GM21529 (cell line): Measurements from ENCODE around the gene FAM32A.

Experiments
- ATAC-seq: cut with Tn5 transposase; IDR thresholded peaks from one replicate; pipeline ENCODE4 v1.9.1; 2021; ENCODE audit not compliant: unreplicated experiment

FAM32A gene

DNA sequence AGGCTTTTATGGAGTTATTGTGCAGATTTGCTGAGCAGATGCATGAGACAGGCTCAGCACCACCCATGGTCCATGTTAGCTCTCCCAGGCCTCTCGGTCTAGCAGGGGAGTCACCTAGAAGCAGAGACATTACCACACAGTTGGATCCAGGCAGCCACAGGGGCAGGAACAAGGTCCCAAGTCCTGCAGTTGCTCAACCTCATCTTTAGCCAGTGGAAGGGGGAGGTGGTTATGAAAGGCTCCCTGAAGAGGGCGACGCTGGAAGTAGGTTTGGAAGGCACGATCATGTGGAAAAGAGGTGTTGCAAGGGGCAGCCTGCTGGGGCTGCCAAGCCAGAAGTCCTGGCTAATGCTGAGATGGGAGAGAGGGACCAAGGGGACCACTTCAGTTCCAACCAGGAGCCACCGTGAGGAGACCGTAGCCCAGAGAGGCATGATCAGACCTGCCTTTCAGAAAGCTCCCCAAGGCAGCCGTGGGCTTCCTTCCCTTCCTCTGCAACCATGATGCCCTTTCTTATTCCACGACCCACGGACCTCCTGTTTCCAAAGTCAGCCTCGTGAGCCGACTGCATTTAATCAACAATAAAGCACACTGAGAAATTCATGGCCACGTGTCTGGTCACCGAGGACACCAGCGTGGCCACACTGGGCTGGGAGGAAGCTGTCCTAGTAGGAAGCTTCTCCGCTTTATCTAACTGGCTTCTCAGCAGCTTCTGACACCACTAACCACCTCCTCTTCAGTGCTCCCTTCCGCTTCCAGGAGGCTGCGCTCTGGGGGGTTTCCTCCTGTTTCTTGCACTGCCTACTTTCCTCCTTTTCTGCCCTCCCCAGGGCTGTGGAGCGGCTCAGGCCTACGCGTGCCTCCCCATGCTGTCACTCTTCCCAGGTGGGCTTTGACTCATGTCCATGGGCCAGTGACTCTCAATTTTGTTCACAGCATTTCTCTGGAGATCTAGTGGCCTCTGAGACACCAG lies 15.1 kb downstream of the FAM32A start:
- no peak for ATAC-seq

DNA sequence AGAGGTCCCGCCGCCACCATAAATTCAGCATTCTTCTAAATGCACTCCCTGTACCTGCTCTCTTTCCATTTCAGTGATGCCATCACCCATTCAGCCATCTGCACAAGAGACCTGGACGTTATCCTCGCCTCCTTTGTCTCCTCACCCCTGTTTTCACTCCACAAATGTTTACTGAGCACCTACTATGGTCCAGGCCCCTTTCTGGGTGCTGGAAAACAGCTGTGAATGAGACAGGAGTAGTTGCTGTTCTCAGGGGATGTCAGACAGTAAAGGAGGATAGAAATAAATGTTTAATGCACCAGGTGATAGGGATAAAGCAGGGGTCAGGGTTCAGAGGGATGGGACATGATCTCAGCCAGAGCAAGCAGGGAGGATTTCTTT lies 15.8 kb downstream of the FAM32A start:
- ATAC-seq, result no peak

DNA sequence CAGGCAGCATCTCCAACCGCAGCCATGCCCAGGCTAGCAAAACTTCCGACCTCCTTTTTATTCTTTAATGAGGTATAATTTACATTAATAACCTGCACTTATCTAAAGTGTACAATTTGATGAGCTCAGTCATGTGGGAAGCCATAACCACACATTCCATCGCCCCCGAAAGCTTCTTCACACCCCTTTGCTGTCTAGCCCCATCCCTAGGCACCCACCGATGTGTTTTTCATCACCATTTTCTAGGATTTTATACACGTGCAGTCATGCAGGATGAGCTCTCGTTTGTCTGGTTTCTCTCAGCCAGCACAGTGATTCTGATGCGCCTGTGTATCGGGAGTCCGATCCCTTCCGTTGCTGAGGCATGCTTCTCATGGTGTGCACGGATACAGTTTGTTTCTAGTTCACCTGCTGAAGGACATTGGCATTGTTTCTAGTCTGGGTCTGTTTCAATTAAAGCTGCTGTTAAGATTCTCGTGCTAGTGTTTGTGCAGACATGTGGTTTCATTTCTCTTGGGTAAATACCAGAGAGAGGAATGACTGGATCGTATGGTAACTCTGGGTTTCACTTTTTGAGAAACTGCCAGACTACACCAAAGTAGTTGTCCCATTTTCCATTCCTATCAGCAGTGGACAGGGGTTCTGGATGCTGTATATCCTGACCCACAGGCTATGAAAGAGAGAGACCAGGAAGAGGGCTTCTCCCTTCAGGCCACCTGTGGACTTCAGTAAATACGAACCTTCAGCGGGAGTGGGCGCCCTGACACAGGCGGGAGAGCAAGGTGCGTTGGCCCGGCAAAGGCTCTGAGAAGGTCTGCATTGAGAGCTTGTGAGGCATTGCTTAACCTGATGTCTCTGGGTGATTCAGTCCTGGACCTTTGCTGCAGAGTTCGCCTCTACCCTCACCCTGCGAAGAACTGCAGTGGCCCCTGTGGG lies 17.4 kb downstream of the FAM32A start:
- no peak for ATAC-seq

DNA sequence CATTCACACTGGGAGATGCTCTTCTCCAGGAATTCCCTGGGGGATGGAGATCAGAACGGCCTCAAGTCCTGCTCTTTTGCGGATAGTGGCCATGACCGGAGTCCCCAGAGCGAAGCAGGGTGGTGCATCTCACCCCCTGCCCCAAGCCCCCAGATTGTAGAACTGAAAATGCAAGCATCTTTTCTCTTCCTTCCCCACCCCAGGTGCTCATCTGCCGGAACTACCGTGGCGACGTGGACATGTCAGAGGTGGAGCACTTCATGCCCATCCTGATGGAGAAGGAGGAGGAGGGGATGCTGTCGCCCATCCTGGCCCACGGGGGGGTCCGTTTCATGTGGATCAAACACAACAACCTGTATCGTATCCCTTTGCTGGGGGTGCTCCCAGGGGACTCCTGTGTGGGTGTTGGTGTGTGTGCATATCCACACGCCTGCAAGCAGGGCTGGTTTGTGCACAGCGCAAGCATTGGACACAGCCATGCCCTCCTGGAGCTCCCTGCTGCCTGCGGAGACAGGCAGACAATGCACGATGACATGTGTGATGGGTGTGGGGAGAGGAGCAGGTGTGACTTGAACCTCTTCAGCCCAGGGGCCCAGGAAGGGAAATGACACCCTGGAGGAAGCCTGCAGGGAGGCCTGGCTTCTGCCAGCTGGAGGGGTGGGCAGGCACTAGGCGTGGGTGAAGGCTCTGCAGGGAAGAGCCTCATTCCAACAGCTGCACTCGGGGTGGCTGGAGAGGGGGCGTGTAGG lies 18.2 kb downstream of the FAM32A start:
- ATAC-seq, result no peak

DNA sequence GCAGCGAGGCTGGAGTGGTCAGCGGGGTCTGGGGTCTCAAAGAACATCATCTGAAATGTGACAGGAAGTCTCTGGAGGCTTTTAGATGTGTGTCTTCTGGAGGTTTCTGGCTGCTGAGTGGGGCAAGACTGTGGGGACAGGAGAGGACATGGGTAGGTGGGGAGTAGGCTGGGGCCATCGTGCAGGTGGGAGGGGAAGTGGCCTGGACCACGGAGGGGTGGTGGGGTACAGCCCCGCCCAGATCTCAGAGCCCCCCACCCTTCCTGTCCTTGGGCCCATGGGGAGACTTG lies 18.7 kb downstream of the FAM32A start:
- ATAC-seq, result no peak

DNA sequence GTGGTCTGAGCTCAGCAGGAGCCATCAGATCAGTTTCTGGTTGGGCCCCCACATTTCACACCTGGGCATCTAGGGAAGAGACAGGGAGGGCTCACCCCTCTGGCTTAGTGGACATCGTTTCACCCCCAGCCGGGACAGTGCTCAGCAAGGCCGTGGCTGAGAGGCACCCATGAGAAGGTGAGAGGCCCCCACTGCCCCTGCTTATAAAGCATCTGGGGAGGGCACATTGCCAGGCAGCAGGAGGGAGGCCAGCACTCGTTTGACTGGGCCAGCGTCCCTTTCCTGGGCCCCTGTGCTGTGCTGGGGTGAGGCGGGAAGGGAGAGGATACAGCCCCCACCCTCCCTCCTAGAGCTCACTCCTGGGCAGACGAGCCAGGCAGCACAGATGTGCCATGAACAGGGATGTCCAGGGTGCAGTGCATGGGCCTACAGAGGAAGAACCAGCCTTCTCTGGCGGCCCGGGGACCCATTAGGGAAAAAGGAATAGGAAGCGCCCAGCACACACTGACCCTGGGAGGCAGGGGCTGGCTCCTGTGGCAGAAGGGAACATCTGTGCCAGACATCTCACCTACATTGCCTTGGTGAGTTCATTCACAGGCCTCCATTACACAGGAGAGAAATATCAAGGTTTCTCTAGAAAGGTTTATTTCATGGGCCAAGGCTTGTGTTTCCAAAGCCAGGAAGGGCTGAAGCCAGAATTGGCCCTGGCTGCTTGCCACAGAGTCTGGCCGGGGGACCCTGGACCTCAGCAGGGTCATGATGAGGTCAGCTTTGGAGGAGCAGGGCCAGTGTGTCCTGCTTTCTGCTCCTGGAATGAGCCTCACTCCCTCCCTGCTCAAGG lies 20.2 kb downstream of the FAM32A start:
- ATAC-seq, result no peak

DNA sequence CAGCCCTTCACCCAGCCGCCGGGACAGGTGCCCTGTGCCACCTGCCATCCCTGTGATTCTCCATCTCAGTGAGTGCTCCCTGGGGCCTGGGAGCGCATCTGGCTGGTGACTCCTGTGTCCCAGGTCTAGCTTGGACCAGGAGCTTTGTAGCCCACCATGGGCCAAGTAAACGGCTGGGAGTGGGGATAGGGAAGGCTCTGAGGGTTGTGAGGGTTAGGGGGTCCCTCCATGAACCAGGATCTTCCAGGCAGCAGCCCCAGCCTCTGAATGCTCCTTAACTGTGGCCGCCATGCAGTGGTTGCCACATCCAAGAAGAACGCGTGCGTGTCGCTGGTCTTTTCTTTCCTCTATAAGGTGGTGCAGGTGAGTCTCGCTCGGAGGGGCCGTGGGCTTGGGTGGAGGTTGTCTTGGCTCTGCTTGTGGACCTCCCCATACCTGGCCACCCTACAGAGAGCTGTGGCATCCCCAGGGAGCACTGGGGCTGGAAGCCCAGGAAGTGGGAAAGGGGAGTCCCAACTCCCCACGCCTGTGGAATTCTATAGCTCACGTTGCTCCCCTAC lies 20.9 kb downstream of the FAM32A start:
- no peak for ATAC-seq

DNA sequence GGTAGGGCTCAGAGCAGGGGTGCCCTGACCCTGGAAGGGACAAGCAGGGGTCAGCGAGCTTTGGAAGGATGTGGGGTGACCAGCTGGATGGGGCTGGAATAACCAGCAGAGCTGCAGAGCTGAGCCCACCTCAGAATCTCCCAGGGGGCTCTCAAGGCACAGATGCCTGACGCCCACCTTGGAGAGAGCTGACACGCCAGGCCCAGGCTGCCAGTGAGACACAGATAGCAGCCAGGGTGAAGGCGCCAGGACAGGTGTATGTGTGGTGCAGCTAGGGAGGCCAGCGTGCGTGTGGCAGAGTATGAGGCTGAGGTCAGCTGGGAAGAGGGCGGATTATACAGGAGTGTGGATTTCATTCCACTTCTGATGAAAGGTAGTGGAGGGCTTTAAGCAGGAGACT lies 21.4 kb downstream of the FAM32A start:
- no peak for ATAC-seq

DNA sequence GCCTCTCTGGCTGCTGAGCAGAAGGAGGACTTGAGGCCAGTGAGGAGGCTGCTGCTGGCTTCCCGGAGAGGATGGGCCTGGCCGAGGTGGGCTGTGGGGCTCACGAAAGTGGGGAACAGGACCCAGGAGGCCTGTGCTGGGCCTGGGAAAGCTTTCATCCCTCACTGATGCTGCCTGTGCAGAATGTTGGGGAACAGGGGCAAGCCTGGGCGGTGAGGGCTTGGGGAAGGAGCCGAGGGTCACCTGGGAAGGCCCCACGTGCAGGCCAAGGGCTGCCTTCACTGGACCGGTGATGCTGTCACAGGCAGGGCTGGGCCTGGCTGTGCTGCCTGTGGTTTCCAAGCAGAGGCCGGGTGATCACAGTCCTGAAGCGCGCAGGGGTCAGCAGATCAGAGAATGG lies 21.9 kb downstream of the FAM32A start:
- ATAC-seq, result no peak

DNA sequence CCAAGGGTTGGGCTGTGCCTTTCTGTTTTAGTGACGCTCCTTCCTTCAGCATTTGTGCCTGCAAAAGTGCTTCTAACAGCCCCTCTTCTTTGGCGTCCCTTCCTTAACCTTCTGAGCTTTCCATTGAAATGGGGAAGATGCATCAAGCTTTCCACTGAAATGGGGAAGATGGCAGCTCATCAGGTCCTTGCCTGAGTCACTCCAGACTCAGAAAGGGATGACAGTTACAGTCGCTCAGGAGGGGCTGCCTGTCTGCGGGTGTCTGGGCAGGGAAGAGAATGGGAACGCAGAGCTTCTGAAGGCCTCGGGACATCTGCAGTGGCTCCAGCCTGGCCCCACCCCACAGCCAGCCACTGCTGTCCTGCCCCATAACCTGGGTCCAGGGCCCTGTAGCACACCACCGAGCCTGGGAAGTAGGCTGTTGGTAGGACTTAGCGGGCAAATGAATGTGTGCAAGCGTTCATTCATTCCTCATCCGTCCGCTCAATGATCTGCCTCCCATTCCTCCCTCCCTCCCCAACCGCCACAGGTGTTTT lies 22.3 kb downstream of the FAM32A start:
- no peak for ATAC-seq

DNA sequence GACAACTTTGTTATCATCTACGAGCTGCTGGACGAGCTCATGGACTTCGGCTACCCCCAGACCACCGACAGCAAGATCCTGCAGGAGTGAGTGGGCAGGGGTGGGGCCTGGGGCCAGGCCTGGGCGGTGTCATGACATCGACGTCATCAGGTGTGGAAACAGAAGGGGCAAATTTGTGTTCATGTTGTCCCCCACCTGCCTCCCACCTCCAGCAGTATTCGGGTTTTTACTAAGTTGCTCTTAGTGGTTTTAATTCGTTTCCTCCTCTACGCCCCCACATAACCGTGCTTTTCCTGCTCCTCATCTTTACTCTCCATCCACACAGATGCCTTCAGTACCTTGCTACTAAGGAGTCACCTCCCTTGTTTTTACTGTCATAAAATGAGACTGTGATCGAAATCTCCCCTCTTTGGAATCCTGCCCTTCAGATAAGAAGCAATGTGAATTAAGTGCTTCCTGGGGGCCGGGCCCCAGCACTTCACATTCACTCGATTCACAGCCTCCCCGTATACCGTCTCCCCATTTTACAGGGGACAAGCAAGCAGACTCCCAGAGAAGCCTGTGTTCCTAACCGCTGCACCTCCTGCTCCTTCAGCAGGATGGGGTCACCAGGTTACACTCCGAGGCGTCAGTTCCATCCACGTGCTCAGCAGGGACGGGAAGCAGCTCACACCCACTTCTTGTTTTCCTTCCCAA lies 23.0 kb downstream of the FAM32A start:
- ATAC-seq, result no peak

DNA sequence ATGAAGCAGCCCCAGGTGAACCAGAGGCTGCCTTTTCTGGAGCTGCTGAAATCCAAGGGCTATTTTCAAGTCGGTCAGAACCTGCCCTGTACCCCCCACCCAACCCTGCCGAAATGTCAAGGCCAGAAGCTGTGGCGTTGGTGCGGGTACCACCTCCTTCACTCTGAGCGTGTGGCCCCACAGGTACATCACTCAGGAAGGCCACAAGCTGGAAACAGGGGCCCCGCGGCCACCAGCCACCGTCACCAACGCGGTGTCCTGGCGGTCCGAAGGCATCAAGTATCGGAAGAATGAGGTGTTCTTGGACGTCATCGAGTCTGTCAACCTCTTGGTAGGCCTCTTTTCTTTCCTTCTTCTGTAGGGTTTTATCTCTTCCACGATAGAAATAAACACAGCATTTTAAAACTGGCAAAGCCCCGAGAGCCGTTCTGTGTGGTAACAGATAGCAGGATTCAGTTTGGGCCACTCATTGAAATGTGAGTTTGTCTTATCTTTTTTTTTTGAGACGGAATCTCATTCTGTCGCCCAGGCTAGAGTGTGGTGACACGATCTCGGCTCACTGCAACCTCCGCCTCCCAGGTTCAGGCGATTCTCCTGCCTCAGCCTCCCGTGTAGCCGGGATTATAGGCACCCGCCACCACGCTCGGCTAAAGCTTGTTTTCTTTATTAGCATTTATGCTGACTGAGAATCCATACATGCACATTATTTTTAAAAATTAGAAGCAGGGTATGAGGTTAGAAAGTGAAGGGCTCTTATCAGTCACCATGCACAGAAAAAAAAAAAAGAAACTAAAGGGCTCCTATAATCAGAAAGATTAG lies 23.8 kb downstream of the FAM32A start:
- ATAC-seq, result no peak

DNA sequence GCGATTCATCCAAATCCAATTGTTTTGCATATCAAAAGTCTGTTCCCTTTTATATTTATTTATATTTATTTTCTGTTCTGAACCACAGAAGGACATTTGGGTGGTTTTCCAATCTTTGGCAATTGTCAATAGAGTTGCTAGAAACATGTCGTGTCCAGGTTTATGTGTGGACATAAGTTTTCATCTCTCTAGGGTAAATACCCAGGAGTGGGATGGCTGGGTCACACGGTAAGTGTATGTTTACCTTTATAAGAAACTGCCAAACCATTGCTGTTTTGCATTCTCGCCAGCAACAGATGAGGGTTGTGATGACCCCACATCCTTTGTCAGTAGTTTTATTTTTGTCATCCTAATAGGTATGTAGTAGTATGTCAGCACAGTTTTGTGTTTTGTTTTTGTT lies 25.0 kb downstream of the FAM32A start:
- no peak for ATAC-seq

DNA sequence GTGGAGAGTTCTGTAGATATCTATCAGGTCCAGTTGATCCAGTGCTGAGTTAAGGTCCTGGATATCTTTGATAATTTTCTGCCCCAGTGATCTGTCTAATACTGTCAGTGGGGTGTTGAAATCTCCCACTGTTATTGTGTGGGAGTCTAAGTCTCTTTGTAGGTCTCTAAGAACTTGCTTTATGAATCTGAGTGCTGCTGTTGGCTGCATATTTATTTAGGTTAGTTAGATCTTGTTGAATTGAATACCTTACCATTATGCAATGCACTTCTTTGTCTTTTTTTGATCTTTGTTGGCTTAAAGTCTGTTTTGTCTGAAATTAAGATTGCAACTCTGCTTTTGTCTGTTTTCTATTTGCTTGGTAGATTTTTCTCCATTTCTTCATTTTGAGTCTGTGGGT lies 27.9 kb downstream of the FAM32A start:
- no peak for ATAC-seq

DNA sequence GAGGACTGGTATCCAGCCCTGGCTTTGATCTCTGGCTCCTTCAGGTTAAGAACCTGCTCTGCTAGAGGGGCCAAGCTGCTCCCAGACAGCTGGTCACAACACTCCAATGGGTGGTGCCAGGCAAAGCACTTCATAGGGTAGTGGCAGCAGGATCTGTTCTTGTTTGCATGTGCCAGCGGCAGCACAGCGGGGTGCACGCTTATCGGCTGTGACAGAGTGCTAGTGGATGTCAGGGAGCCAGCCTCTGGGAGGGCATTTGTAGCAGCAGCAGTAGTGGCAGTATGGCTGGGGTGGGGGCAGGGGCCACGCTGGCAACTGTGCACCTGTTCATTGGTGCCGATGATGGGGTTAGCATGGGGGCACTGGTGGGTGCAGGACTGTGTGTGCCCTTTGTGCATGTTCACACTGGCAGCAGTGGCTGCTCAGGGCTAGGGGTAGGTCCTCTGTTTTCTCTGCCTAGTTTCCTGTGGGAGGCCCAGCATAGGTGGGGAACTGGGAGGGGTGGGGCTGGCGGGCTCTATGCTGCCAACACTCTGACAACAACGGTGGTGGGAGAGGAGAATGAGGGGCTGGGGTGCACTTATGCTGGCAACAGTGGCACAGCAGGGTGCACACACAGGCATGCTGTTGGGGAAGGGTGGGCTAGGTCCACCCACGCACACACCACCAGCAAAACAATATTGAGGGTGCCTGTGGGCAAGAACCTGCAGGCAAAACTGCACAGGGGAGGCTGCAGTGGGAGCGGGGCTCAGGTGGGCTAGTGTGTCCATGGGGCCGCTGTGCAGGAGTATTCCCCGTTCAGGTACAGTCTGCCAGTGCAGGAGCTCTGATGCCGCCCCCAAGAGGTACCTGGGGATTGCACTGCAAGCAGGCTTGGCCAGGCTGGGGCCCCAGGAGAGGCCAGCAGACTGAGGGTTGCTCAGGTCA lies 31.8 kb downstream of the FAM32A start:
- no peak for ATAC-seq

DNA sequence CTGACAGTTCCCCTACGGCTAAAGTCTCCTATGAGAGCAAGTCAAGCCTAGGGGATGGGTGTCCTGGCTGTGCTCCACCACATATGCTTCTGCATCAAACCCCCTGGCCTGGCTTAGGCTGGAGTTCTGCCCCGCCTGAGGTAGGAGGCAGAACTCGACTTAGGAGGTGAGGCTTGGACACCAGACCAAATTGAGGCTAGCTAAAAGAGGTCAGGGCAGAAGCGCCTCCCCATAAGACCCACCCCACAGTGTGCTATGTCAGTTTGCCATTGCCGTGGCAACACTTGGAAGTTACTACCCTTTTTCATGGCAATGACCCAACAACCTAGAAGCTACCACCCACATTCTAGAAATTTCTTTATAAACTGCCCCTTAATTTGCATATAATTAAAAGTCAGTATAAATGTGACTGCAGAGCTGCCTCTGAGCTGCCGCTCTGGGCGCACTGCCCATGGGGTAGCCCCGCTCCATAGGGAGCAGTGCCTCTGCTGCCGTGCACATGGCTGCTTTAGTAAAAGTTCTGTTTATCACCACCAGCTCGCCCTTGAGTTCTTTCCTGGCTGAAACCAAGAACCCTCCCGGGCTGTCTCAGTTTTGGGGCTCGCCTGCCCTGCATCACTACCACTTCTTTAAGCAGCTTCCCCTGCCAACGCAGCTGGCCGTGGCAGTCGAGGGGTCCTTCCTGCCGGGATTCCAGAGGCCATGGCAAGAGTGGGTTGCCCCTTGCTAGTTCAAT lies 32.7 kb downstream of the FAM32A start:
- ATAC-seq, result no peak

DNA sequence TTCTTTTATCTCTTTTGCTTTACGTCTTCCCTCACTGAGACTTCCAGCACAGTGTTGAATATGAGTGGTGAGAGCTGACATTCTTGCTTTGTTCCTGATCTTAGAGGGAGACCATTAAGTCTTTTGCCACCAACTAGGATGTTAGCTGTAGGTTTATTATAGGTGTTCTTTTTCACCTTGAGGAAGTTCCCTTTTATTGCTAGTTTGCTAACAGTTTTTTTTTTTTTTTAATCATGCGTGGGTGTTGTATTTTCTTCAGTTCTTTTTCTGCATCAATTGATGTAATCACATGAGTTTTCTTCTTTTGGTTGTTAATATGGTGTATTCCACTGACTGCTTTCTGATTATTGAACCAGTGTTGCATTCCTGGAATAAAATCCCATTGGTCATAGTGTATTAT lies 33.6 kb downstream of the FAM32A start:
- ATAC-seq, result no peak
